ENCODE results near the gene C9orf85. TPM values are rescaled to one million over a fixed set of nuclear protein-coding genes. Genes with fewer than 3 reads are reported as not detected.

Gene C9orf85, protein sequence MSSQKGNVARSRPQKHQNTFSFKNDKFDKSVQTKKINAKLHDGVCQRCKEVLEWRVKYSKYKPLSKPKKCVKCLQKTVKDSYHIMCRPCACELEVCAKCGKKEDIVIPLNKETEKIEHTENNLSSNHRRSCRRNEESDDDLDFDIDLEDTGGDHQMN
- total RNA-seq (9.4 and 9.6 TPM in 2 replicates), polyA plus RNA-seq (4.3 and 7.7 TPM in 2 replicates), polyA minus RNA-seq (4.6 and 5.5 TPM in 2 replicates)
- total RNA-seq (2013), result 14.3 TPM

DNA sequence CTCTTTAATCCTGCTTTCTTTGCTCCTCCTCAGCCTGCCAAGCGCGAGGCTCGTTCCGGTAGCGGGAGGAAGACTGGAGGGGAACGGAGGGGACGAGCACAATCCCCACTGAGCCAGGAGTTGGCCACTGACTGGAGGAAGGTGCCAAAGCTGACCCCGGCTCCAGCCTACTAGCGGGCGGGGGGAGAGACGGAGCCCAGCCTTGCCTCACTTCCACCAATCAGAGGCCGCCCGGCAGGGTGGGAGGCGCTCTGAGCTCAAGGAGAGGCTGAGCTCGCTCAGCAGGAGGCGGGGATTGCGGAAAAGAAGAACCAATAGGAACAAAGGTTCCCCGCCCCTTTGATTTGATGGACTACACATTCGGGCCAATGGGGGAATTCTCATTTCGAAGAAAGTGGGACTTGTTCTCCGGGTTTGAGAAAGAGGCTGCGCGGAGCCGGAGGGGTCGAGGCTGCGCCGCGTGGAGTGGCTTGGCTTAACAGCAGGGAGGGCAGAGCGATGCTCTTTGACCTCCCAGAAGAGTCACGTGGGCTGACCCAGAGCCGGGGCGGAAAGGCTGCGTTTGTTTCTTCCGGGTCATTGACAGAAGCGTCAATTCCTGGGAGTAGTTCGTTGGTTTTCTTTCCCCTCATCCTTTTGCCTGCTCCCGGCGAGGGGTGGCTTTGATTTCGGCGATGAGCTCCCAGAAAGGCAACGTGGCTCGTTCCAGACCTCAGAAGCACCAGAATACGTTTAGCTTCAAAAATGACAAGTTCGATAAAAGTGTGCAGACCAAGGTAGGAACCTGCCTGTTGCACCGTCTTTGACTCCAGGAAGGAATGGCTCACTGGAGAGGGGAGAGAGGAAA, at the start of gene C9orf85, which contains the start of gene ABHD17B:
C9orf85 (plus strand) TSS at position 579 of the 847 bp plus-strand sequence; CDS start at position 675, 96 bp downstream.
ABHD17B (minus strand) TSS at position 133 of the 847 bp plus-strand sequence. CDS start 36,113 bp downstream, outside the sequence.
- ChIA-PET CTCF (interaction anchor here (0.6 to 4.5 kb wide), 10 partner anchors 12 to 144 kb away, joined by 3 to 15 read pairs (median 4); no protein-coding TSS in a partner anchor), POLR2A (interaction anchor here (0.7 to 1.5 kb wide), 7 partner anchors 9 to 454 kb away, joined by 3 to 13 read pairs (median 6); partner anchors contain the start of genes CEMIP2 and ZFAND5)
- Mint-ChIP-seq H3K4me1 (peaks cover 68% of the 10 kb centered on the region), H3K9me3 (ENCODE audit: insufficient read depth) (no peaks in the 10 kb centered on the region), H3K27me3 (no peaks in the 10 kb centered on the region), H3K4me3 (peak within 1 kb of the TSS; percentile 100), H3K27ac (peak within 1 kb of the TSS; percentile 100)
- WGBS (ENCODE audit: insufficient coverage), result 0% methylated on average over 41 of the region's 45 CpGs
- no peak for TF ChIP-seq CTCF (IDR thresholded peaks at IDR 0.05)
- Histone ChIP-seq H4K20me1 (ENCODE audit: control insufficient read depth, insufficient read depth, low read length, poor library complexity, severe bottlenecking) (peaks cover 32% of the 10 kb centered on the region), H3K36me3 (replicated peaks in 1 of 2; ENCODE audit: control extremely low read depth in 1 of 2, control insufficient read depth in 1 of 2, extremely low read depth in 1 of 2, insufficient read depth in 2 of 2, low read length in 1 of 2) (no peaks in the 10 kb centered on the region), H3K79me2 (ENCODE audit: control insufficient read depth, insufficient read depth, low read length) (peaks cover 92% of the 10 kb centered on the region), H3K9me3 (ENCODE audit: control extremely low read depth in 1 of 3, control insufficient read depth in 2 of 3, insufficient read depth in 1 of 3, low read length in 2 of 3) (no peaks in the 10 kb centered on the region), H3K27me3 (replicated peaks in 1 of 4; ENCODE audit: control extremely low read depth in 1 of 4, control insufficient read depth in 3 of 4, insufficient read depth in 4 of 4, low read length in 3 of 4) (no peaks in the 10 kb centered on the region), H3K27ac (ENCODE audit: low read length in 2 of 2) (peak within 1 kb of the TSS; percentile 74 to 80), H2AFZ (ENCODE audit: insufficient read depth, low read depth, low read length, poor library complexity, severe bottlenecking) (peak within 1 kb of the TSS; percentile 91), H3K4me1 (ENCODE audit: control insufficient read depth in 2 of 2, insufficient read depth in 2 of 2, low read length in 2 of 2) (peaks cover 22 to 24% of the 10 kb centered on the region in 2 donors), H3K4me3 (ENCODE audit: control extremely low read depth in 1 of 5, extremely low read depth in 1 of 5, insufficient read depth in 1 of 5, low read depth in 2 of 5, low read length in 4 of 5) (peak within 1 kb of the TSS; percentile 72 to 99 (median 85)), H3K4me2 (replicated peaks; ENCODE audit: low read depth, low read length, poor library complexity, severe bottlenecking) (peak within 1 kb of the TSS; percentile 84), H3K9ac (ENCODE audit: low read length) (peak within 1 kb of the TSS; percentile 91)
- ATAC-seq (ENCODE audit: low read depth) (peak; percentile 93), DNase-seq (peak; percentile 98)
- intact Hi-C loops (cut with micrococcal nuclease), result loop anchor here (1.0 to 5.0 kb wide), 5 partner anchors 94 to 1652 kb away; partner anchors contain the start of genes SMC5 and ZFAND5
